Stimulated activated CD4-positive, alpha-beta T cell treated with anti-CD3 and anti-CD28 coated beads, TNF-alpha, amount 100 ng/mL, for 24 hours (primary cell): ENCODE results near the gene UNC5A.

Source experiments
- DNase-seq, 3 experiments: peaks; one replicate each; pipeline ENCODE4 v3.0.0-alpha.2; 2020; ENCODE audit warnings: low read depth in 3 of 3

UNC5A gene

GRCh38 chr5:176879663-176880361 lies 69.5 kb downstream of the UNC5A start:
- no peak for DNase-seq

GRCh38 chr5:176880366-176881020 lies 70.1 kb downstream of the UNC5A start:
- no peak for DNase-seq

- no peak for DNase-seq
Observed at GRCh38 chr5:176881021-176881749, 70.8 kb downstream of the UNC5A start.

- DNase-seq, result no peak
Observed at GRCh38 chr5:176881816-176882566, 71.6 kb downstream of the UNC5A start.

- no peak for DNase-seq
Observed at GRCh38 chr5:176882567-176882903, 72.2 kb downstream of the UNC5A start.

GRCh38 chr5:176883700-176884570 lies 73.6 kb downstream of the UNC5A start:
- DNase-seq, result no peak

GRCh38 chr5:176884571-176884890 lies 74.2 kb downstream of the UNC5A start:
- DNase-seq, result no peak

- no peak for DNase-seq
Observed at GRCh38 chr5:176886336-176887251, 76.2 kb downstream of the UNC5A start.

- DNase-seq, result no peak
Observed at GRCh38 chr5:176887252-176887849, 77.0 kb downstream of the UNC5A start.

GRCh38 chr5:176888016-176888864 lies 77.9 kb downstream of the UNC5A start:
- no peak for DNase-seq

GRCh38 chr5:176888865-176889165 lies 78.5 kb downstream of the UNC5A start:
- no peak for DNase-seq

GRCh38 chr5:176889321-176890280 lies 79.2 kb downstream of the UNC5A start:
- DNase-seq, result no peak

- DNase-seq, result no peak
Observed at GRCh38 chr5:176890455-176891330, 80.3 kb downstream of the UNC5A start.

- DNase-seq, result no peak
Observed at GRCh38 chr5:176891331-176891958, 81.1 kb downstream of the UNC5A start.

GRCh38 chr5:176892663-176893062 lies 82.3 kb downstream of the UNC5A start:
- no peak for DNase-seq

DNA sequence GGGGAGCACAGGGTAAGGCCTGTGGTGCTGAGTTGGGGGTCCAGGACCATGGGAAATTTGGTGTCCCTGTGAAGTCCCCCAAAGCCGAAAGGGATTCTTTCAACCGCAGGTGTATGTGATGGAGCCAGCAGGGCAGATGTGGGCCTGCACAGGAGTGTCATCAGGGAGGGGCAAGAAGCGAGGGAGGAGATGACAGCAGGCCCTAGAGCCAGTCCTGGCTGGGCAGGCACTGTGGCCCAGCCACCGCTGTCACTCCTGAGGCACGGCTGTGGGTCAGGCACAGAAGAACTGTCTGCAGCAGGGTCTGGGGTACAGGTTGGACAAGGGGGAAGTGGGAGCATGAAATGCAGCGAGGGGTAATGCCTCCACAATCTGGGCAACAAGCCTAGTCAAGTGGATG lies 83.9 kb downstream of the UNC5A start:
- no peak for DNase-seq

- DNase-seq, result no peak
Observed at GRCh38 chr5:176895831-176896230, 85.5 kb downstream of the UNC5A start.
